Parathyroid adenoma (tissue), 2 donors: ENCODE measurements around the gene CDKN1A.

Experiments used
- H2AFZ ChIP-seq: fragments of 300-600 bp; sonication (generic); one replicate; pipeline ENCODE4 v1.7.0; 2017; ENCODE audit warnings: antibody characterized with exemption, mild to moderate bottlenecking
- H3K27ac ChIP-seq: fragments of 300-600 bp; sonication (generic); one replicate; pipeline ENCODE4 v1.7.0; 2017
- H3K27me3 ChIP-seq: fragments of 300-600 bp; sonication (generic); one replicate; pipeline ENCODE4 v1.7.0; 2017; ENCODE audit warnings: low read length; ENCODE audit not compliant: control insufficient read depth, insufficient read depth
- H3K36me3 ChIP-seq: fragments of 300-600 bp; sonication (generic); one replicate; pipeline ENCODE4 v1.7.0; 2017; ENCODE audit warnings: low read length; ENCODE audit not compliant: control insufficient read depth, insufficient read depth
- H3K4me1 ChIP-seq: fragments of 300-600 bp; sonication (generic); one replicate; pipeline ENCODE4 v1.7.0; 2017; ENCODE audit warnings: control low read depth
- H3K4me2 ChIP-seq: fragments of 300-600 bp; sonication (generic); one replicate; pipeline ENCODE4 v1.7.0; 2017; ENCODE audit warnings: low read length
- H3K4me3 ChIP-seq: fragments of 300-600 bp; sonication (generic); one replicate; pipeline ENCODE4 v1.7.0; 2017; ENCODE audit warnings: low read depth, low read length
- H3K79me2 ChIP-seq: fragments of 300-600 bp; sonication (generic); one replicate; pipeline ENCODE4 v1.7.0; 2017; ENCODE audit warnings: control low read depth
- H3K9ac ChIP-seq: fragments of 300-600 bp; sonication (generic); one replicate; pipeline ENCODE4 v1.7.0; 2017; ENCODE audit warnings: mild to moderate bottlenecking
- H3K9me3 ChIP-seq: fragments of 300-600 bp; sonication (generic); one replicate; pipeline ENCODE4 v1.7.0; 2017; ENCODE audit warnings: low read length; ENCODE audit not compliant: control insufficient read depth
- CTCF ChIP-seq: fragments of 300-600 bp; sonication (generic); IDR thresholded peaks from one replicate; pipeline ENCODE4 v1.7.0; 2017; ENCODE audit warnings: antibody characterized with exemption, mild to moderate bottlenecking
- donor health status: primary hyperparathyroidism.

CDKN1A gene

GRCh38 chr6:36685166-36685924 is 6.8 kb downstream of the CDKN1A start:
- no peak for TF ChIP-seq CTCF
- Histone ChIP-seq H3K79me2 (no peaks in the 10 kb centered on the region), H3K9me3 (no peaks in the 10 kb centered on the region), H3K36me3 (no peaks in the 10 kb centered on the region), H3K4me3 (no peak overlapping the region), H3K4me1 (peaks cover 25% of the 10 kb centered on the region), H3K9ac (no peak overlapping the region), H2AFZ (no peak overlapping the region), H3K27me3 (no peaks in the 10 kb centered on the region), H3K4me2 (no peak overlapping the region), H3K27ac (no peak overlapping the region)

DNA sequence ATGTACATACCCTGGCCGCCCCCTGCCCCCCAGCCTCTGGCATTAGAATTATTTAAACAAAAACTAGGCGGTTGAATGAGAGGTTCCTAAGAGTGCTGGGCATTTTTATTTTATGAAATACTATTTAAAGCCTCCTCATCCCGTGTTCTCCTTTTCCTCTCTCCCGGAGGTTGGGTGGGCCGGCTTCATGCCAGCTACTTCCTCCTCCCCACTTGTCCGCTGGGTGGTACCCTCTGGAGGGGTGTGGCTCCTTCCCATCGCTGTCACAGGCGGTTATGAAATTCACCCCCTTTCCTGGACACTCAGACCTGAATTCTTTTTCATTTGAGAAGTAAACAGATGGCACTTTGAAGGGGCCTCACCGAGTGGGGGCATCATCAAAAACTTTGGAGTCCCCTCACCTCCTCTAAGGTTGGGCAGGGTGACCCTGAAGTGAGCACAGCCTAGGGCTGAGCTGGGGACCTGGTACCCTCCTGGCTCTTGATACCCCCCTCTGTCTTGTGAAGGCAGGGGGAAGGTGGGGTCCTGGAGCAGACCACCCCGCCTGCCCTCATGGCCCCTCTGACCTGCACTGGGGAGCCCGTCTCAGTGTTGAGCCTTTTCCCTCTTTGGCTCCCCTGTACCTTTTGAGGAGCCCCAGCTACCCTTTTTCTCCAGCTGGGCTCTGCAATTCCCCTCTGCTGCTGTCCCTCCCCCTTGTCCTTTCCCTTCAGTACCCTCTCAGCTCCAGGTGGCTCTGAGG is 7.6 kb downstream of the CDKN1A start:
- Histone ChIP-seq H3K79me2 (no peaks in the 10 kb centered on the region), H3K27me3 (no peaks in the 10 kb centered on the region), H3K9me3 (no peaks in the 10 kb centered on the region), H3K4me3 (no peak overlapping the region), H3K27ac (no peak overlapping the region), H2AFZ (no peak overlapping the region), H3K9ac (no peak overlapping the region), H3K4me1 (peaks cover 19% of the 10 kb centered on the region), H3K36me3 (no peaks in the 10 kb centered on the region), H3K4me2 (no peak overlapping the region)
- TF ChIP-seq CTCF: no peak

DNA sequence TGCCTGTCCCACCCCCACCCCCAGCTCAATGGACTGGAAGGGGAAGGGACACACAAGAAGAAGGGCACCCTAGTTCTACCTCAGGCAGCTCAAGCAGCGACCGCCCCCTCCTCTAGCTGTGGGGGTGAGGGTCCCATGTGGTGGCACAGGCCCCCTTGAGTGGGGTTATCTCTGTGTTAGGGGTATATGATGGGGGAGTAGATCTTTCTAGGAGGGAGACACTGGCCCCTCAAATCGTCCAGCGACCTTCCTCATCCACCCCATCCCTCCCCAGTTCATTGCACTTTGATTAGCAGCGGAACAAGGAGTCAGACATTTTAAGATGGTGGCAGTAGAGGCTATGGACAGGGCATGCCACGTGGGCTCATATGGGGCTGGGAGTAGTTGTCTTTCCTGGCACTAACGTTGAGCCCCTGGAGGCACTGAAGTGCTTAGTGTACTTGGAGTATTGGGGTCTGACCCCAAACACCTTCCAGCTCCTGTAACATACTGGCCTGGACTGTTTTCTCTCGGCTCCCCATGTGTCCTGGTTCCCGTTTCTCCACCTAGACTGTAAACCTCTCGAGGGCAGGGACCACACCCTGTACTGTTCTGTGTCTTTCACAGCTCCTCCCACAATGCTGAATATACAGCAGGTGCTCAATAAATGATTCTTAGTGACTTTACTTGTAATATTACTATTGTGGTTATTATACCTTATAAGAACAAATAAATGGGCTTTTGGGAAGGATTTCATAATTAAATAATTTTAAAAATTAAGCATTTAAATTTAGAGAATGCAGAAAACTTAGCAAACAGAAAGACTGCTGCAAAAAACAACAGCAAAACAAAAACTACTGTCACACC is 8.4 kb downstream of the CDKN1A start:
- Histone ChIP-seq H2AFZ (no peak overlapping the region), H3K27ac (no peak overlapping the region), H3K4me3 (no peak overlapping the region), H3K9ac (no peak overlapping the region), H3K27me3 (no peaks in the 10 kb centered on the region), H3K79me2 (no peaks in the 10 kb centered on the region), H3K4me2 (no peak overlapping the region), H3K4me1 (peaks cover 19% of the 10 kb centered on the region), H3K9me3 (no peaks in the 10 kb centered on the region), H3K36me3 (no peaks in the 10 kb centered on the region)
- TF ChIP-seq CTCF: no peak

DNA sequence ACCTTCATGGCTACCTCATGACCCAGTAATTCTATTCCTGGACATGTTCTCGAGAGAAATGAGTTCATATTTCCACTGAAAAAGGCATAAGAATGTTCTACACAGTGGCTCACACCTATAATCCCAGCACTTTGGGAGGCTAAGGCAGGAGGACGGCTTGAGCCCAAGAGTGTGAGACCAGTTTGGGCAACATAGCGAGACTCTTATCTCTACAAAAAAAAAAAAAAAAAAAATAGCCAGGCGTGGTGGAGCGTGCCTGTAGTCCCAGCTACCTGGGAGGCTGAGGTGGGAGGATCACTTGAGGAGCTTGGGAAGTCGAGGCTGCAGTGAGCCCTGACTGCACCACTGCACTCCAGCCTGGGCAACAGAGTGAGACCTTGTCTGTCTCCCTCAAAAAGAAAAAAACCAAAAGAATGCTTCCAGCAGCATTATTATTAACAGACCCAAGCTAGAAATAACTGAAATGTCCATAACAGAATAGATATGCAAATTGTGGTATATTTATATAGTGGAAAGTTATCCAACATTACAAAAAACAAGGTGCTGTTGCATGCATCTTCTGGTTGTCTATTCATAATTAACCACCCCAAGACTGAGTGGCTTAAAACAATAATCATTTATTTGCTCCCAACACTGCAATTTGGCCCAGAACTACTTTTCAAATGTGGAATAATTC is 9.7 kb downstream of the CDKN1A start:
- no peak for TF ChIP-seq CTCF
- Histone ChIP-seq H3K27ac (no peak overlapping the region), H3K4me2 (no peak overlapping the region)

More for the DNA sequence above, 9.7 kb downstream of the CDKN1A start:
- H3K9me3 ChIP-seq: no peaks in the 10 kb centered on the region
- H3K4me1 ChIP-seq: peaks cover 6% of the 10 kb centered on the region
- H3K9ac ChIP-seq: no peak overlapping the region
- H3K27me3 ChIP-seq: no peaks in the 10 kb centered on the region
- no peaks in the 10 kb centered on the region for H3K36me3 ChIP-seq
- no peaks in the 10 kb centered on the region for H3K79me2 ChIP-seq
- no peak overlapping the region for H3K4me3 ChIP-seq
- H2AFZ ChIP-seq: no peak overlapping the region
